Measurements from ENCODE around the gene DCAF15.
A peak's percentile ranks its signal among the peaks of the same experiment; 100 is the strongest.
"Not testable (repeated sequence)": the region's sequence is repeated elsewhere in the genome, so short reads cannot be mapped to it uniquely, and the experiment has no call there.

The DCAF15 gene

DNA sequence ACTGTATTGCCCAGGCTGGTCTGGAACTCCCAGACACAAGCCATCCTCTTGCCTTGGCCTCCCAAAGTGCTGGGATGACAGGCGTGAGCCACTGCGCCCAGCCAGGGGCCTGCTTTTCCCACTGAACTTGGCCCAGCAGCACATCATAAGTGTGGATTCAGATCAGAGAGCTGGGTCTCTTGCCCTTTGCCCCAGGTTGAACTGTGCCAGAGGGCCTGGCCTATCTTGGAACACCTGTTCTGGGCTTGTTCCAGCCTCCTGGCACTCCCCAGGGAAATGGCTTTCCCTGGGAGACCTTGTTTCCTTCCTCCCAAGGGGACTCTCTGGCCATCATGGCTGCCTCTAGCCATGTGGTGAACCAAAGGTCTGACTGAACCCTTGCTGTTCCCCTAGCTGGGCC is 42.9 kb upstream of the DCAF15 start:
- TF ChIP-seq ZFX (IDR thresholded peaks at IDR 0.05) (no peak), CTCF (conservative IDR thresholded peaks at IDR 0.05) (no peak)
- H3K27ac ChIP-seq = no peak overlapping the region

GRCh38 chr19:13913352-13913751 is 39.0 kb upstream of the DCAF15 start:
- TF ChIP-seq CTCF (conservative IDR thresholded peaks at IDR 0.05) = no peak
- no peak for TF ChIP-seq ZFX (IDR thresholded peaks at IDR 0.05)

GRCh38 chr19:13914777-13915176 is 37.5 kb upstream of the DCAF15 start:
- TF ChIP-seq ZFX (IDR thresholded peaks at IDR 0.05) (no peak), CTCF (conservative IDR thresholded peaks at IDR 0.05) (no peak)
- H3K27ac ChIP-seq = no peak overlapping the region

More at GRCh38 chr19:13913352-13913751, 39.0 kb upstream of the DCAF15 start:
- H3K27ac ChIP-seq = no peak overlapping the region

GRCh38 chr19:13917888-13918406 is 34.4 kb upstream of the DCAF15 start:
- H3K27ac ChIP-seq = peak overlapping the region; percentile 2; the same call in 1 of the 2 replicates
- no peak for TF ChIP-seq ZFX (IDR thresholded peaks at IDR 0.05)
- no peak for TF ChIP-seq CTCF (conservative IDR thresholded peaks at IDR 0.05)

GRCh38 chr19:13918726-13919411 is 33.4 kb upstream of the DCAF15 start:
- H3K27ac ChIP-seq = no peak overlapping the region; the same call in 1 of the 2 replicates
- TF ChIP-seq ZFX (IDR thresholded peaks at IDR 0.05) = no peak
- no peak for TF ChIP-seq CTCF (conservative IDR thresholded peaks at IDR 0.05)

GRCh38 chr19:13920524-13920923 is 31.8 kb upstream of the DCAF15 start:
- TF ChIP-seq ZFX (IDR thresholded peaks at IDR 0.05) (no peak), CTCF (conservative IDR thresholded peaks at IDR 0.05) (no peak)
- H3K27ac ChIP-seq = no peak overlapping the region

GRCh38 chr19:13920940-13921747 is 31.2 kb upstream of the DCAF15 start:
- H3K27ac ChIP-seq = no peak overlapping the region
- TF ChIP-seq CTCF (conservative IDR thresholded peaks at IDR 0.05) (no peak), ZFX (IDR thresholded peaks at IDR 0.05) (no peak)

GRCh38 chr19:13922118-13922517 is 30.2 kb upstream of the DCAF15 start:
- H3K27ac ChIP-seq = not testable (repeated sequence)

Data from C4-2B (cell line).